ENCODE measurements around the gene MINK1. TPM values are rescaled to one million over a fixed set of nuclear protein-coding genes. Genes with fewer than 3 reads are reported as not detected.

The MINK1 gene
- total RNA-seq, 2 experiments from 2014 or later, result 40.6 to 62.5 TPM

- Histone ChIP-seq H3K36me3 (ENCODE audit: insufficient read depth, low read length) (peaks cover 6% of the 10 kb centered on the region), H4K20me1 (ENCODE audit: insufficient read depth, low read length) (0 out of 2 replicates have a peak, but pooled peaks cover 5% of the 10 kb centered on the region), H3K4me3 (ENCODE audit: low read depth, low read length, poor library complexity, severe bottlenecking) (no peak overlapping the region), H3K79me2 (ENCODE audit: insufficient read depth, low read depth, low read length) (no peaks in the 10 kb centered on the region), H2AFZ (ENCODE audit: low read length) (no peak overlapping the region), H3K9me2 (ENCODE audit: insufficient read depth, low read length) (no peaks in the 10 kb centered on the region), H3K4me1 (ENCODE audit: insufficient read depth, low read length, poor library complexity, severe bottlenecking) (peaks cover 3% of the 10 kb centered on the region), H3K27ac (ENCODE audit: low read depth, low read length, poor library complexity, severe bottlenecking) (no peak overlapping the region), H3K9me3 (ENCODE audit: low read length) (no peaks in the 10 kb centered on the region), H3K4me2 (ENCODE audit: low read length) (no peak overlapping the region)
- no peak for TF ChIP-seq EZH2phosphoT487 (IDR thresholded peaks at IDR 0.05; ENCODE audit: borderline replicate concordance, low read depth, low read length)
- TF ChIP-seq CTCF (conservative IDR thresholded peaks at IDR 0.05; ENCODE audit: low read length), result no peak
- BruUV-seq (replicated peaks), result no TSS peak
- intact Hi-C loops (cut with micrococcal nuclease; ENCODE audit: unreplicated experiment), result no loop called here
- no peak for DNase-seq (ENCODE audit: low spot score)
- ChIA-PET CTCF (ENCODE audit: unreplicated experiment) (no interaction called here), POLR2A (no interaction called here)
Observed at GRCh38 chr17:4853208-4853671, 20.1 kb downstream of the MINK1 start.

- POLR2A ChIA-PET, result no interaction called here
- Histone ChIP-seq H3K79me2 (ENCODE audit: insufficient read depth, low read depth, low read length) (no peaks in the 10 kb centered on the region), H3K27ac (ENCODE audit: low read depth, low read length, poor library complexity, severe bottlenecking) (no peak overlapping the region), H3K9me2 (ENCODE audit: insufficient read depth, low read length) (no peaks in the 10 kb centered on the region), H2AFZ (ENCODE audit: low read length) (no peak overlapping the region), H3K36me3 (ENCODE audit: insufficient read depth, low read length) (peaks cover 6% of the 10 kb centered on the region), H3K4me3 (ENCODE audit: low read depth, low read length, poor library complexity, severe bottlenecking) (no peak overlapping the region), H3K4me1 (ENCODE audit: insufficient read depth, low read length, poor library complexity, severe bottlenecking) (peaks cover 3% of the 10 kb centered on the region), H4K20me1 (ENCODE audit: insufficient read depth, low read length) (0 out of 2 replicates have a peak, but pooled peaks cover 5% of the 10 kb centered on the region), H3K9me3 (ENCODE audit: low read length) (no peaks in the 10 kb centered on the region), H3K4me2 (ENCODE audit: low read length) (no peak overlapping the region)
- TF ChIP-seq CTCF (conservative IDR thresholded peaks at IDR 0.05; ENCODE audit: low read length) (no peak), EZH2phosphoT487 (IDR thresholded peaks at IDR 0.05; ENCODE audit: borderline replicate concordance, low read depth, low read length) (no peak)
- CTCF ChIA-PET (ENCODE audit: unreplicated experiment), result no interaction called here
- DNase-seq (ENCODE audit: low spot score), result no peak
- intact Hi-C loops (cut with micrococcal nuclease; ENCODE audit: unreplicated experiment), result no loop called here
- BruUV-seq (replicated peaks), result no TSS peak
Observed at GRCh38 chr17:4854111-4854681, 21.1 kb downstream of the MINK1 start.

- H3K4me1 ChIP-seq (ENCODE audit: insufficient read depth, low read length, poor library complexity, severe bottlenecking), result peaks cover 3% of the 10 kb centered on the region
- no peak for TF ChIP-seq EZH2phosphoT487 (IDR thresholded peaks at IDR 0.05; ENCODE audit: borderline replicate concordance, low read depth, low read length)
- TF ChIP-seq CTCF (conservative IDR thresholded peaks at IDR 0.05; ENCODE audit: low read length), result no peak
- H3K4me2 ChIP-seq (ENCODE audit: low read length), result no peak overlapping the region
- H3K9me2 ChIP-seq (ENCODE audit: insufficient read depth, low read length), result no peaks in the 10 kb centered on the region
- CTCF ChIA-PET (ENCODE audit: unreplicated experiment), result no interaction called here
- H3K4me3 ChIP-seq (ENCODE audit: low read depth, low read length, poor library complexity, severe bottlenecking), result no peak overlapping the region
- no peaks in the 10 kb centered on the region for H4K20me1 ChIP-seq (ENCODE audit: insufficient read depth, low read length)
- no peak overlapping the region for H2AFZ ChIP-seq (ENCODE audit: low read length)
- POLR2A ChIA-PET, result no interaction called here
- no TSS peak for BruUV-seq (replicated peaks)
- intact Hi-C loops (cut with micrococcal nuclease; ENCODE audit: unreplicated experiment), result no loop called here
- H3K9me3 ChIP-seq (ENCODE audit: low read length), result no peaks in the 10 kb centered on the region
- no peaks in the 10 kb centered on the region for H3K79me2 ChIP-seq (ENCODE audit: insufficient read depth, low read depth, low read length)
- peaks cover 10% of the 10 kb centered on the region for H3K36me3 ChIP-seq (ENCODE audit: insufficient read depth, low read length)
- no peak overlapping the region for H3K27ac ChIP-seq (ENCODE audit: low read depth, low read length, poor library complexity, severe bottlenecking)
- DNase-seq (ENCODE audit: low spot score), result no peak
Observed at GRCh38 chr17:4856271-4856936, 23.3 kb downstream of the MINK1 start.
